DND-41 (cell line): ENCODE measurements around the gene PSME2.

Source experiments
- ATAC-seq: fragments of 200-7000 bp; cut with Tn5 transposase; 3 replicates; pipeline ENCODE4 v1.9.1; 2021; ENCODE audit warnings: low read depth; ENCODE audit not compliant: insufficient read depth
- DNase-seq: peaks from one replicate; pipeline ENCODE4 v3.0.0-alpha.2; 2020
- H2AFZ ChIP-seq: 2 replicates; pipeline ENCODE4 v1.6.0; 2012; ENCODE audit warnings: low read depth, low read length
- H3K27ac ChIP-seq: 2 replicates; pipeline ENCODE4 v1.5.1; 2012; ENCODE audit warnings: low read length, inconsistent platforms
- H3K27me3 ChIP-seq: fragments of 200-600 bp; sonication (generic); 2 replicates; pipeline ENCODE4 v1.6.0; 2012; ENCODE audit warnings: low read length, mild to moderate bottlenecking, inconsistent platforms; ENCODE audit not compliant: insufficient read depth, poor library complexity
- H3K36me3 ChIP-seq: 2 replicates; pipeline ENCODE4 v1.5.1; 2012; ENCODE audit warnings: low read length, inconsistent platforms; ENCODE audit not compliant: insufficient read depth
- H3K4me1 ChIP-seq: 2 replicates; pipeline ENCODE4 v1.5.1; 2012; ENCODE audit warnings: mild to moderate bottlenecking, low read length; ENCODE audit not compliant: insufficient read depth
- H3K4me2 ChIP-seq: 2 replicates; pipeline ENCODE4 v1.6.0; 2012; ENCODE audit warnings: mild to moderate bottlenecking, moderate library complexity, low read length, inconsistent platforms; ENCODE audit not compliant: insufficient read depth
- H3K4me3 ChIP-seq, 2 experiments: fragments of 200-600 bp in 1 of 2; shearing (Covaris generic) in 1 of 2; 2 replicates each; pipeline ENCODE4 v1.5.1; 2012 to 2016; ENCODE audit warnings: inconsistent platforms in 2 of 2, low read length in 2 of 2, mild to moderate bottlenecking in 2 of 2, low read depth in 1 of 2, moderate library complexity in 1 of 2
- H3K79me2 ChIP-seq: 2 replicates; pipeline ENCODE4 v1.6.0; 2012; ENCODE audit warnings: low read length, inconsistent platforms; ENCODE audit not compliant: insufficient read depth
- H3K9ac ChIP-seq: 2 replicates; pipeline ENCODE4 v1.6.0; 2012; ENCODE audit warnings: low read depth, mild to moderate bottlenecking, inconsistent platforms, low read length, moderate library complexity
- H3K9me3 ChIP-seq: 2 replicates; pipeline ENCODE4 v1.5.1; 2012; ENCODE audit warnings: low read length, moderate library complexity, mild to moderate bottlenecking, inconsistent platforms; ENCODE audit not compliant: insufficient read depth, severe bottlenecking
- H4K20me1 ChIP-seq: 2 replicates; pipeline ENCODE4 v1.6.0; 2012; ENCODE audit warnings: low read length; ENCODE audit not compliant: insufficient read depth
- EZH2 ChIP-seq: IDR thresholded peaks from 3 replicates; pipeline ENCODE4 v1.6.1; 2012; ENCODE audit warnings: borderline replicate concordance, low read depth, mild to moderate bottlenecking, moderate library complexity, low read length, inconsistent platforms; ENCODE audit not compliant: severe bottlenecking
- TF ChIP-seq, protein P1 (sequence below): IDR thresholded peaks from 2 replicates; pipeline ENCODE4 v1.5.1; 2012; ENCODE audit warnings: borderline replicate concordance, low read length, moderate library complexity, mild to moderate bottlenecking; ENCODE audit not compliant: poor library complexity, severe bottlenecking; ENCODE audit errors: extremely low read depth

PSME2 gene

GRCh38 chr14:24160499-24160849, 14.1 kb upstream of the PSME2 start:
- ATAC-seq (no peak), DNase-seq (no peak)
- Histone ChIP-seq H3K27me3 (no peaks in the 10 kb centered on the region), H3K79me2 (peaks cover 9% of the 10 kb centered on the region), H3K9ac (peak overlapping the region; percentile 12; the same call in 1 of the 2 replicates), H2AFZ (no peak overlapping the region), H3K9me3 (no peaks in the 10 kb centered on the region), H3K27ac (peak overlapping the region; percentile 58), H3K4me1 (peaks cover 23% of the 10 kb centered on the region), H3K4me2 (peak overlapping the region; percentile 23; the same call in 1 of the 2 replicates), H4K20me1 (no peaks in the 10 kb centered on the region), H3K36me3 (peaks cover 77% of the 10 kb centered on the region), H3K4me3 (no peak overlapping the region)
- TF ChIP-seq EZH2 = no peak
- TF ChIP-seq, protein P1, sequence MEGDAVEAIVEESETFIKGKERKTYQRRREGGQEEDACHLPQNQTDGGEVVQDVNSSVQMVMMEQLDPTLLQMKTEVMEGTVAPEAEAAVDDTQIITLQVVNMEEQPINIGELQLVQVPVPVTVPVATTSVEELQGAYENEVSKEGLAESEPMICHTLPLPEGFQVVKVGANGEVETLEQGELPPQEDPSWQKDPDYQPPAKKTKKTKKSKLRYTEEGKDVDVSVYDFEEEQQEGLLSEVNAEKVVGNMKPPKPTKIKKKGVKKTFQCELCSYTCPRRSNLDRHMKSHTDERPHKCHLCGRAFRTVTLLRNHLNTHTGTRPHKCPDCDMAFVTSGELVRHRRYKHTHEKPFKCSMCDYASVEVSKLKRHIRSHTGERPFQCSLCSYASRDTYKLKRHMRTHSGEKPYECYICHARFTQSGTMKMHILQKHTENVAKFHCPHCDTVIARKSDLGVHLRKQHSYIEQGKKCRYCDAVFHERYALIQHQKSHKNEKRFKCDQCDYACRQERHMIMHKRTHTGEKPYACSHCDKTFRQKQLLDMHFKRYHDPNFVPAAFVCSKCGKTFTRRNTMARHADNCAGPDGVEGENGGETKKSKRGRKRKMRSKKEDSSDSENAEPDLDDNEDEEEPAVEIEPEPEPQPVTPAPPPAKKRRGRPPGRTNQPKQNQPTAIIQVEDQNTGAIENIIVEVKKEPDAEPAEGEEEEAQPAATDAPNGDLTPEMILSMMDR = no peak

- H3K9ac ChIP-seq = no peak overlapping the region
- H3K27ac ChIP-seq = peak overlapping the region; percentile 58; the same call in 1 of the 2 replicates
- H3K4me2 ChIP-seq = no peak overlapping the region
- no peak for TF ChIP-seq EZH2
- TF ChIP-seq, protein P1 = no peak
- H3K79me2 ChIP-seq = peaks cover 9% of the 10 kb centered on the region
- H3K9me3 ChIP-seq = no peaks in the 10 kb centered on the region
- H3K36me3 ChIP-seq = peaks cover 77% of the 10 kb centered on the region
- H3K4me3 ChIP-seq = no peak overlapping the region
- H2AFZ ChIP-seq = no peak overlapping the region
- ATAC-seq (no peak), DNase-seq (no peak)
- H3K4me1 ChIP-seq = peaks cover 23% of the 10 kb centered on the region
- H3K27me3 ChIP-seq = no peaks in the 10 kb centered on the region
- no peaks in the 10 kb centered on the region for H4K20me1 ChIP-seq
Measured at GRCh38 chr14:24159777-24160498, 13.5 kb upstream of the PSME2 start.

DNA sequence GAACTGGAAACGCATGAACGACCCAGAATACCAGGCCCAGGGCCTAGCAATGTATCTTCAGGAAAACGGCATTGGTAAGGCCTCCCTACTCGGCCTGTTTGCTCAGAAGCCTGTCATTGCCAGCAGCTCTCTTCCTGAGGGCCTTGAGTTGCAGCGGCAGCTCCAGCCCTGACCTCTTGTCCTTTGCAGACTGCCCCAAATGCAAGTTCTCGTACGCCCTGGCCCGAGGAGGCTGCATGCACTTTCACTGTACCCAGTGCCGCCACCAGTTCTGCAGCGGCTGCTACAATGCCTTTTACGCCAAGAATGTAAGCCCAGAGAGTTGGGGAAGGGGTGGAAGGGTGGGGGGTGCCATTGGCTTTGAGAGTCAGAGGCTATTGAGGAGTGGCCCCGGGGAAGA, 10.9 kb upstream of the PSME2 start:
- H4K20me1 ChIP-seq = no peaks in the 10 kb centered on the region
- TF ChIP-seq, protein P1 = no peak
- no peak for TF ChIP-seq EZH2
- H3K4me2 ChIP-seq = no peak overlapping the region
- no peak for ATAC-seq
- no peak overlapping the region for H3K27ac ChIP-seq
- H3K36me3 ChIP-seq = peaks cover 69% of the 10 kb centered on the region
- H3K4me1 ChIP-seq = peaks cover 20% of the 10 kb centered on the region
- H2AFZ ChIP-seq = no peak overlapping the region
- peaks cover 8% of the 10 kb centered on the region for H3K79me2 ChIP-seq
- no peak overlapping the region for H3K9ac ChIP-seq
- no peak overlapping the region for H3K4me3 ChIP-seq
- H3K27me3 ChIP-seq = no peaks in the 10 kb centered on the region
- no peaks in the 10 kb centered on the region for H3K9me3 ChIP-seq
- no peak for DNase-seq
